Vagina (tissue), 2 donors: Measurements from ENCODE around the gene PKP4.

Source experiments
- POLR2A ChIP-seq, 2 donors: fragments of 450-650 bp; IDR thresholded peaks; one replicate each; pipeline ENCODE4 v1.6.1; 2017; ENCODE audit warnings: antibody characterized with exemption in 2 of 2, mild to moderate bottlenecking in 2 of 2, moderate library complexity in 2 of 2
- POLR2AphosphoS5 ChIP-seq, 2 donors: sonication (generic); formaldehyde crosslinking; IDR thresholded peaks; one replicate each; pipeline ENCODE4 v1.9.0; 2017; ENCODE audit warnings: antibody characterized with exemption in 2 of 2, mild to moderate bottlenecking in 2 of 2, low read depth in 1 of 2; ENCODE audit not compliant: insufficient read depth in 1 of 2
- TF ChIP-seq, protein P1 (sequence below), 3 experiments: fragments of 450-650 bp in 2 of 3; fragments of 200-600 bp in 1 of 3; sonication (generic) in 1 of 3; IDR thresholded peaks; one replicate each; pipeline ENCODE4 v1.5.1; 2017 to 2019; ENCODE audit warnings: antibody characterized with exemption in 3 of 3, mild to moderate bottlenecking in 2 of 3, moderate library complexity in 2 of 3

DNA sequence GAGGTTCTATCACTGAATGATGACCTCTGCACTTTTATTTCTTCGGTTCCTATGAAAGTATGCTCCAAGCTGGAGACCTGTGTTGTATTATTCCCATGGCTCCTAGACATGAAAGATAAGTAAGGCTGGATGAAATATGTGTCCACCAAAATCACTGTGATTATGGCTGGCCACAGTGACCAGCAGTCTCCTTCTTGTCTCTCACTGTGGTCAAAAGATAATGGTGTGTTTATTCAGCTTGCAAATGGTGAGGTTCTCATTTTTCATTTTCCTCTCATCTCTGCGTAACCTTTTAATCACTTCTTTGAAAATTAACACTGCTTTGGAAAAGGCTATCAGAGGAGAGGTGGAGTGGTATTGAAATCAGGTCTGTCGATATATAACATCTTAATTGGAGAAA, 230.6 kb downstream of the PKP4 start:
- TF ChIP-seq POLR2A (IDR thresholded peaks at IDR 0.05), result no peak
- TF ChIP-seq, protein P1, sequence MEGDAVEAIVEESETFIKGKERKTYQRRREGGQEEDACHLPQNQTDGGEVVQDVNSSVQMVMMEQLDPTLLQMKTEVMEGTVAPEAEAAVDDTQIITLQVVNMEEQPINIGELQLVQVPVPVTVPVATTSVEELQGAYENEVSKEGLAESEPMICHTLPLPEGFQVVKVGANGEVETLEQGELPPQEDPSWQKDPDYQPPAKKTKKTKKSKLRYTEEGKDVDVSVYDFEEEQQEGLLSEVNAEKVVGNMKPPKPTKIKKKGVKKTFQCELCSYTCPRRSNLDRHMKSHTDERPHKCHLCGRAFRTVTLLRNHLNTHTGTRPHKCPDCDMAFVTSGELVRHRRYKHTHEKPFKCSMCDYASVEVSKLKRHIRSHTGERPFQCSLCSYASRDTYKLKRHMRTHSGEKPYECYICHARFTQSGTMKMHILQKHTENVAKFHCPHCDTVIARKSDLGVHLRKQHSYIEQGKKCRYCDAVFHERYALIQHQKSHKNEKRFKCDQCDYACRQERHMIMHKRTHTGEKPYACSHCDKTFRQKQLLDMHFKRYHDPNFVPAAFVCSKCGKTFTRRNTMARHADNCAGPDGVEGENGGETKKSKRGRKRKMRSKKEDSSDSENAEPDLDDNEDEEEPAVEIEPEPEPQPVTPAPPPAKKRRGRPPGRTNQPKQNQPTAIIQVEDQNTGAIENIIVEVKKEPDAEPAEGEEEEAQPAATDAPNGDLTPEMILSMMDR (IDR thresholded peaks at IDR 0.05), result no peak
- no peak for TF ChIP-seq POLR2AphosphoS5 (IDR thresholded peaks at IDR 0.05; ENCODE audit: insufficient read depth in 1 of 2, low read depth in 1 of 2)
